Fibroblast of upper back skin (primary cell): ENCODE results near the gene RAB37.

Experiments used
- DNase-seq: peaks from one replicate; pipeline ENCODE4 v3.0.0-alpha.2; 2013

RAB37 gene, protein sequence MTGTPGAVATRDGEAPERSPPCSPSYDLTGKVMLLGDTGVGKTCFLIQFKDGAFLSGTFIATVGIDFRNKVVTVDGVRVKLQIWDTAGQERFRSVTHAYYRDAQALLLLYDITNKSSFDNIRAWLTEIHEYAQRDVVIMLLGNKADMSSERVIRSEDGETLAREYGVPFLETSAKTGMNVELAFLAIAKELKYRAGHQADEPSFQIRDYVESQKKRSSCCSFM

DNA sequence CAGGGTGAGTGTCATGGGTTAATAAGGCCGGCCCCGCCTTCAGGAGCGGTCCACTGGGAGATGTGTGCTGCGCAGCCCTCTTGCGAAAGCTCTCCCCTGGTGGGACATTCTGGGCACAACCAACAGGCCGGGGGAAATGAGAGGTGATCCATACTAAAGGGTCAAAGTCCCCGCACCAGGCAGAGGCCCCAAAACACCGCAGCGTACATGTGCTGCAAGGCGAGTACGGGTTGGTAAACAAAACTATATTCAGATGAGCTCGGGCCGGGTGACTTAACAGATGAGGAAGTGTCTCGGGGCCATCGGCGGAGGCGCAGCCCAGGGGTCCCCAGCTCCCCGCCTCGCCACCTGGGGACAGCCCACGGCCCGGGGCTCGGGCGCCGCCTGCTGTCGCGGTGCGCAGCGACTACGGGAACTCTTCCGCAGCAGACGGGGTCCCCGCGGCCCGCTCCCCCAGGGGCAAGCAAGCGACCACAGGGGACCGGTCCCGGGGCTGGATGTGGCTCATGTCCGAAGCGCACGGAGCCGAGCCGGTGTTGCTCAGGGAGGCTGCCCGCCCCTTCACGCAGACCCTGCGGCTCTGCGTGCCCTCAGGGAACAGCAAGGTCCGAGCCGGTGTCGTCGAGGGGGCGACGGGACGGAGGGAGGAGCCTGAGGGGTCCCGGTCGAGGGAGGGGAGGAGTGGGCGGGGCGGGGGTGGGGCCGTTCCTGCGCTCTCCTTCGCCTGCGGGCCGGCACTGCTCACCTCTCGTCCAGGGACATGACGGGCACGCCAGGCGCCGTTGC lies at the start of gene RAB37:
Gene RAB37, plus strand, starts transcription at position 744 of the 786 bp plus-strand sequence. Its CDS starts 17 bp downstream, at position 761.
- no peak for DNase-seq

DNA sequence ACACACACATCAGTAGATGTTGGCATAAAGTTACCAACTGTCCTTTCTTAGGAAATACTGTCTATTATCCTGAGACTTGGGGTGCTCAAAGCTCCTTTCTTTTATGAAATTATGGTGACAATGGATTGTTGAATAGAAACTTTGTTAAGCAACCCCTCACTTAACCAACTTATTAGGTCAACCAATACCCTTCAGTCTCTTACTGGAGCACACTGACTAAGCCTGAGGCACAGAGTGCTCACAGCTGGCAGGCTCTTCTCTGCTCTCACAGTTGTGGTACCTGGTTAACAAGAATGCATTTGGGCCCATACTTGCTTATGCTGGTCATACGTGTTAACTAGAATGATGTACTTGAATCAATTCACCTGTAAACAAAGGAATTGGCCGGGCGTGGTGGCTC lies 49.2 kb upstream of the RAB37 start:
- DNase-seq = no peak

DNA sequence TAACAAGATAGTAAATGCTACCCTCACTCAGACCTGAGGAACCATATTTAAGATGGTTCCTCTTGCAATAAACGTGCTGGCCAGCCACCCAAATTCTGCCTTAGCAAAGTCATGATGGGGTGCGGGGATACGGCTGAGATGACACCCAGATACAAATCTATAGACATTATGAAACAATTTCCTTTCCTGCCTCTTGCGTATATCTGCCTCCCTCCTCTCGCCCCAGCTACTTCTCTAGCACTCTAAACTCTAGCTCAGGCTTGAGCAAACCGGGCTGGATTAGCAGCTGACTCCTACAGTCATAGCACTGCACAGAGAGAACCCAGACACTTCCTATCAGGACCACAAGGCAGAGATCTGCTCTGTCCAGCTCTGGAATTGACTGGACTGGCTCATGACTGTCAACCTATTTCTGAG lies 46.6 kb upstream of the RAB37 start:
- no peak for DNase-seq

DNA sequence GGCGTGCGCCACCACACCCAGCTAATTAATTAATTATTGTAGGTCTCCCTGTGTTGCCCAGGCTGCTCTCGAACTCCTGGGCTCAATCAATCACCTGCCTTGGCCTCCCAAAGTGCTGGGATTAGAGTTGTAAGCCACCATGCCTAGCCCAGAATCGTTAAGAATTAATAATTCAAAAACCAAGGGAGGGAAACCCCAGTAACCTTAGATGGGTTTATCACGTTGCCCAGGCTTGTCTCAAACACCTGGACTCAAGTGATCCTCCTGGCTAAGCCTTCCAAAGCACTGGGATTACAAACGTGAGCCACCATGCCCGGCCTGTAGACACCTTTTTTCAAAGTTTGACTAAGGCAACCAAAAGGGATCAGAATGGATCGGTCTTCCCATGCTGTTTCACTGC lies 45.9 kb upstream of the RAB37 start:
- DNase-seq = no peak

DNA sequence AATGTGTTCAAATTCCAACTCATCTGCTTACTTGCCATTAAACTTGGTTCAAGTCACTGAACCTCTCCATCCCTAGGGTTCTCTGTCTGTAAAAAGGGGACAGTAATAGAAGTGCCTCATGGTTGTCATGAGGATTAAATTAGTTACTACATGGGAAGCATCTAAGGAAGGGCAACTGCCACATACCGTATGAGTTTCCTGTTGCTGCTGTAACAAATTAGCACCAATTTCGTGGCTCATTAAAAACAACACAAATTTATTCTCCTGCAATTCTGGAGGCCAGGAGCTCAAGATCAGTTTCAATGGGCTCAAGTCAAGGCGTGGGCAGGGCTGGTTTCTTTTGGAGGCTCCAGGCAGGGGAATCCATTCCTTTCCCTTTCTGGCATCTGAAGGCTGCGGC lies 43.0 kb upstream of the RAB37 start:
- DNase-seq = no peak

DNA sequence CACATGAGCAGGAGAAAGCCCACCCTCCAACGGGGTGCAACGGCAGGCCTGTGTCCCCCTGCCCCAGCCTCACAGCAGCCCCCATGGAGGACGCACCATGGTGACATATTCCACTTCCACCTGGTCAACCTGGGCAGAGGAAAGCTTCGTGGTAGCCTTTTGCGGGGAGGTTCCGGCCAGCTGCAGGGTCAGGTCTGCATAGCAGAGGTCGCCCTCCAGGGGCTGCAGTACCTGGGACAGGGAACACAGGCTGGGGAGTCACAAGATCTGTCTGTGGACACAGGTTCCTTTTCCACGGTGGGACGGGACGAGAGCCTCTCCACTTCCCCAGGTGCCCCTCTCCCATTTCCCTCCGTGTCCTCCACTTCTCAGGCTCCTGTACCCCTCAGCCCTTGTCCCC lies 41.4 kb upstream of the RAB37 start:
- no peak for DNase-seq

DNA sequence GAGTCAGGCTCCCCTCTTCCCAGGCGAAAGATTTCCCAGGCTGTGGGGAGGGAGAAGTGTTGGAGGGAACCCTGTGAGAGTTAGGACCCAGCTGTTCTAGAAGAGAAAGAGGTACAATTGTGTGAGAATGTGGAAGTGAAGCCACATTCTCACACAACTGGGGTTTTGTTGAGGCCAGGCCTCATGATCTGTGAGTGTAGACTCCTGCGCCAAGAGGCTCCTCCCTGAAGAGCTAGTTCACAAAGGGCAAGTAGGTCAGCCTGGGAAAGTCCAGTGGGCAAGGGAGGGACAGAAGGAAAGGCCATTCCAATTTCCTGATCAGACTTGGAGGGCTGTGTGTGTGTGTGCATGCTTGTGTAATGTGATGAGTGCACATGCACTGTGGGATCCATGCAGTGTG lies 39.5 kb upstream of the RAB37 start:
- DNase-seq = no peak

DNA sequence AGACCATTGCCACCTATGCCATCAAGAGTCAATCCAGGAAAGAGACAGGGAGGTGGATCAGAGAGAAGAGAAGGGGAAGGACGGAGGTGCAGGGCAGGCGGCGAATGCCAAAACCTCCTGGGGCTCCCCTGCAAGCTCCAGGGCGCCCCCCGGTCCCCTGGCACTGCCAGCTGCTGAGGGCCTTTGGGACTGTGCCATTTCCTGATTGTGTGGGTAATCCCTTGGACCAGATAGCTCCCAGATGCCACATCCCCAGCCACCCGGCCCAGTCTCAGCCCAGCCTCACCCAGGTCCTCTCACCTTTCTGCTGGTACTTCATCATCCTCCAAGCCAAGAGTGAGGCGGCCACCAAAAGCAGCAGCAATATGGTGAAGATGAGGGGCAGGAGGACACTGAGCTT lies 39.0 kb upstream of the RAB37 start:
- DNase-seq = no peak

DNA sequence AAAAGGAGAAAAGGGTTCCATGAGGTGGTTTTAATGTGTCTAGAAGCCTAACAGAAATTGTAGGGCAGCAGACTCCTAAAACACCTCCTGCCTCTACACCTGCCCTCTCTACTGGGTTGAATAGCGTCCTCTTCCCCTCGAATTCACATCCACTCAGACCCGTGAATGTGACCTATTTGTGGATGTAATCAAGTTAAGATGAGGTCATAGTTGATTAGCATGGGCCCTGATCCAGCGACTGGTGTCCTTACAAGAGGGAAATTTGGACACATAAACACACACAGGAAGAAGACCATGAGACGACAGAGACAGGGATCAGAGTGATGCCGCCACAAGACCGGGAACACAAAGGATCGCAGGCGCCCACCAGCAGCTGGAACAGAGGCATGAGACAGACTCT lies 37.8 kb upstream of the RAB37 start:
- no peak for DNase-seq

DNA sequence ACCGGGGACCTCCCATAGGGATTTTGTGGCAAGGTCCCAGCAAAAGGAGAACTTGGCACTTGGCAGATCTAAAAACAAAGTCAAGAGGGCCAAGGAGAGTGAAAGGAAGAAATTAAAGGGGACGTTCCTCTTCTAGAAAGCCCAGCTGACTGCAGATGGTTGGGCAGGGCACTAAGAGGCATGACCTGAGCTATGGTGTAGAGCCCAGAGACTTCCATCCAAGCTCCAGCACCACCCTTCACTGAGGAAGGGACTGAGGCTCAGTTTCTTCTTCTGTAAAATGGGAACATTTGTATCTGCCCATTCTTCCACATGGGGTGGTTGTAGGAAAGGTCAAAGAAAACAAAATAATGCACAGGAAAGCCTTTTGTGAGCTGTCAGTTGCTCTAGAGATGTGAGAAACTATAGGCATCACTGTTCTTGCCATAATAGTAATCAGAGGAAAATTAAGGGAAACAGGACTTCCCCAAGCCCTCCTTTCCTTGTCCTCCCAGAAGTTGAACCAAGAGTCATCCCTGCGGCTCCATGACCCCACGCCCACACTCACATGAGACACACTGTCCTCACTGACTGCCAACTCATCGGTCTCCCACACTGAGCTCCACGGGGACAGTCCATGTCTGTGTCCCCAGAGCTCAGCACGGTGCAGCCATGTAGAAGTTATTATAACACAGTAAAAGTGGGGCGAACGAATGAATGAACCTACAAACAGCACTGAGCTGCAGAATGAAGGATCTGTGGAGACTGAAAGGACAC lies 34.8 kb upstream of the RAB37 start:
- no peak for DNase-seq

DNA sequence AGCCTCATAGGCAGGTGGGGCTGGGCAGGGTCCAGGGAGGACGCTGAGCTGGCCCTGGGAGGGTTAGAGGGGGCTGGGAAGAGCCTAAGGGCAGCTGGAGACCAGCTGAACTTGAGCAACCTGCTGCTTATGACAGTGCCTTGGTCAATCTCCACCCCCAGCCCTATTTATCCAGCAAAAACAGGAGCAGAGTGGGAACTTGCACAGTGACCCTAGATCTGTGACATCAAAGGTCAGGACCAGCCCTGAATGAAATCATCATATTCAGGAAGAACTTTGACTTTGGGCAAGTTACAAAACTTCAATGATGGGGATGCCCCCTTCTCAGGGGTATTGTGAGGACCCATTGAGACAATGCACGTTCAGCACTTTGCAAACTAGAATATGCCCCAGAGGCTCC lies 33.7 kb upstream of the RAB37 start:
- no peak for DNase-seq

DNA sequence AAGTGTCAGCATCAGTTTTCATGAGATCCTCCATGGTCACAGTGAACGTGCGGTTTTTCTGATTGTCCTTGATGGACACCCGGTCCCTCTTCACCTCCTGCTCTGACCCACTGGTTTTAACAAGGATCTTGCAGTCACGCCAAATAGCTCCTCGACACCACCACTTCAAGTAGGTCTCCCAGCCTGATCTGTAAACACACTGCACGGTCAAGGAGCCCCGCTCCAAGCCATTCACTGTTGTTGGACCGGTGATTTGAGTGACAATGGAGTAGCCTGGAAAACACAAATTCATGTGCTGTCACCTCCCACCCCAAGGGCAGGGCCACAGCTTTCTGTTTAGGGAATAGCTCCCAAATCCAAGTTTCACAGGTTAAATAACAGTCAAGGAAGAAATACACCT lies 32.5 kb upstream of the RAB37 start:
- DNase-seq = no peak

DNA sequence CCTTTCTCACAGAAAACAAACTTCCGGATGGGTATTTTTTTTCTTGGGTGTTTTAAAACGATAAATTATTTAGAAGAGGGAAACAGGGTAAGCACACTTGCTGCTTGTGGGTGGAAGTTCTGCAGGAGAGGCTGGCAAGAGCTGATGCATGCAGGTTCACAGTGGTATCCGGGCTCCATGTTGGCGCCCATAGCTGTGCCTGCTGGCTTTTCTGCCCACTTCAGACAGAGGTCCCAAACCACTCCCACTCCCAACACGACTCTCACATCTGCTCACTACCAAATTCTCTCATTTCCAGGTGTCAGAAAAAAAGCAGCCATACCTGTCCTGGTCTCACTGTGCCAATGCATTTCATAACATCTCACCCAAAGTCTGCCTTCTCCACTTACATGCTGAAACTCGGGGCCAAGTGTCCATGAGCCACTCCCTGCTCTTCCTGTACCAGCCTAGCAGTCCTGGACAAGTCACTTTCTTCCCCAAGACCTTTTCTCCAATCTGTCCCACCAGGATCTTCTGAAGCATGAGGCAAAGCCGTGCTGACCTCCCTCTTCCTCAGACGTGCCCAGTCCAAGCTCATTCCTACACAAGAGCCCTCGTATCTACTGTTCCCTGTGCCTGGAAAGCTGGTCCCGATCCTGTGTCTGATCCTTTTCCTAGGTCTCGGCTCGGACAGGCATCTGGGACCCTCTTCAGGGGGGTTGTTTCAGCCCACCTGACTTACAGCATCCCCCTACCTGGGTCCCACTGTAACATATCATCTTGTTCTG lies 25.8 kb upstream of the RAB37 start:
- no peak for DNase-seq

DNA sequence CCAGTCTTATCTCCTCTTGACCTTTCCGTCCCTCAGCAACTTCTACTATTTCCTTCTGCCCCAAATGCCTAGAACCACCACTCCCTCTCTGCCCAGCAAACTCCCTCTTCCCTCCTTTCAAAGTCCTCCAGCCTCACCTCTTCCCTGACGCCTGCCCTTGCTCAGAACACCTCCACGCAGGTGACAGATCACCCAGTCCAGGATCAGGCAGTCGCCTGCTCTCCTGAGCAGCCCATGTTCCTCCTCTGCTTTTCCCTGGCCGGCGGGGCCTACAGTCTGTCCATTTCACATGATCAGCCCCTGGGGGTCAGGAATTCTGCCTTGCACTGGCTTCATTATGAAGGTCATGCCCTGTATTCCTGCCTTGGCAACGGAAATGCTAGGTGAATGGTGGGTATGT lies 24.8 kb upstream of the RAB37 start:
- DNase-seq = no peak

DNA sequence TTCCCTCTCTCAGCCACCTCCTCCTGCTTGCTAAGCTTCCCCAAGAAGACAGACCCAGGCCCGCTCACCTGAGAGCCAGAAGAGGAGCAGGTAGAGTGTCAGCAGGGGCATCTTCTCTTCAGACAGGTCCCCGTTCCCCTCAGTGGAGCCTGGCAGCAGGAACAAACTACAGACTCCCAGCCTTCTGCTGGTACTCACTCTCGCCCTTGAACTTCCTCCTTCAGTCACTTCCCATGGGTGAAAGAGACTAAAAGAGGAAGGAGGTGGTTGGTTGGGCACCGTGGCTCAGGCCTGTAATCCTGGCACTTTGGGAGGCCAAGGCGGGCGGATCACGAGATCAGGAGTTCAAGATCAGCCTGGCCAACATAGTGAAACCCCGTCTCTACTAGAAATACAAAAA lies 24.3 kb upstream of the RAB37 start, which contains the start of gene CD300LF:
Gene CD300LF, minus strand, starts transcription at position 168 of the 400 bp plus-strand sequence. Its CDS starts 57 bp downstream, at position 111.
- DNase-seq = no peak

DNA sequence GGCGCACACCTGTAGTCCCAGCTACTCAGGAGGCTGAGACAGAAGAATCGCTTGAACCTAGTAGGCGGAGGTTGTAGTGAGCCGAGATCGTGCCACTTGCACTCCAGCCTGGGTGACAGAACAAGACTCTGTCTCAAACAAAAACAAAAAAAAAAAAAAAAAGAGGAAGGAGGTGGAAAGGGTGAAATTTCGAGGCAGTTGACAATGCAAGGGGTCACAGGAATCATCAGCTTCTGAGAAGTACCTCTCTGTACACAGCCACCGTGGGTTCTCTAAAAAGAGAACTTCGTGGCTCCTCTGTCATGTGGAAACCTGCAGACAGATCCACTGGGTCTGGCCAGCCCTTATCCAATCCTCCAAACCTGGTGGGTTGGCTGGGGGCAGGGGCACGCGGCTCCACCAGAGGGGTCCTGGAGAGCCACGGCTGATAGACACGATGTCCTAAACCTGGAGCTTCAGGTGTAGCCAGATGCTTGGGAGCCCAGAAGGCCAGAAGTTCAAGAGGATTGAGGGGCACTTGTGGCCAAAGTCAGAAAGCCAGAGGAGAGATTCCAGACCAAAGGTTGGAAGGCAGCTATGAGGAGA lies 23.8 kb upstream of the RAB37 start:
- no peak for DNase-seq

DNA sequence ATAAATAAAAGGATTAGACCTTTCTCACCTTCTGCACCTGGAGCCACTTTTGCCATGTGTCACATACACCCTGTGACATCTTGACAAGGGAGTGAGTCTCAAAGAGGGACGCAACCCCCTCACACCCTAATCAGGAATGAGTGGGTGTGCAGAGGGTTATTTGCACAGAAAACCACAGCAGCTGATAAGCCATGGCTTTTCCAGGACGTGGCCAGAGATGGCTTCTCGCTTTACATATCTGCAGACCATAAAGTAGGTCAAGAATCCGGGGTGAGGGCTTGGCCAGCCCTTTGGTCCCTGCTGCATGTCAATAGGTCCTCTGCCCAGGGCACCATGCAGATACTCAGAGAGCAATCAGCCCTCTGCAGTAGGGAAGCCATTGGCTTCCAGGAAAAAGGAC lies 21.9 kb upstream of the RAB37 start:
- DNase-seq = no peak

DNA sequence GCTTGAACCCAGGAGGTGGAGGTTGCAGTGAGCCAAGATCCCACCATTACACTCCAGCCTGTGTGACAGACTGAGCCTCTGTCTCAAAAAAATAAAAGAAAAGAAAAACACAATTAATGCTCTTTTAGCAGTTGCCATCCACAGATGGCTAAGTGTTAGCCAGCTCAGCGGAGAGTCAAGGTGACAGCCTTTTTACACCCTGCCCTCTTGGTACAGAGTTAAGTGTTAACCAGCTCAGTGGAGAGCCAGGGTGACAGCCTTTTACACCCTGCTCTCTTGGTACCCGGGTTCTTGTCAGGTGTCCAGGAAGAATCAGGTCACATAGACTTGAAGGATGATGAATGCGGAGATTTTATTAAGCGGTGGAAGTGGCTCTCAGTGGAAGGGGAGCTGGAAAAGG lies 16.6 kb upstream of the RAB37 start:
- no peak for DNase-seq

DNA sequence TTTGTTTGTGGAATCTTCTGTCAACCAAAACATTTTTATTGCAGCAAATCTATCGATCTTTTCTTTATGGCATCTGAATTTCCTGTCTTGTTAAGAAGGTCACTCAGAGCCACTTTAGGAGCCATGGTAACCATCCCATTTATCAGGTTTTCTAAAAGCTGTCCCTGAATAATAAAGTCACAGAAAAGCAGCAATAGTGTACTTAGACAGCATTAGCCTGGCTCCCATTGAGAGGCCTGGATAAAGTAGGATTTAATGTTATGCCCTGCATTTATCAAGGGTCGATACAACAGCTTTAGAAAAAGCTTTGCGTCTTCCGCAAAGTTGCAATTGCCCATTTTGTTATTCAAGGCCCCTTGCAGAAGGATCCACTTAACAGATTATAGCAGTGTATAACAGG lies 14.3 kb upstream of the RAB37 start:
- DNase-seq = no peak

DNA sequence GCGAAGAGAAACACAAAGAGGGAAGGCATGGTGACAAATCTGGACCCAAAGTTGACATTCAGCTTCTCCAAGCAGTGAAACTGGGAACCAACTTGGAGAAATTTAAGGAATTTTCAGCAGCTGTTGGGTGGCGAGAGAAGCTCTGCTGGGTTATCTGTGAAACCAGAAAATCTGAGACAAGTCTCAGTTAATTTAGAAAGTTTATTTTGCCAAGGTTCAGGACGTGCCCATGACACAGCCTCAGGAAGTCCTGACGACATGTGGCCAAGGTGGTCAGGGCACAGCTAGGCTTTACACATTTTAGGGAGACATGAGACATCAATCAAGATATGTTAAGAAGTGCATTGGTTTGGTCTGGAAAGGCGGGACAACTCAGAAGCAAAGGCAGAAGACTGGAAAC lies 13.2 kb upstream of the RAB37 start:
- no peak for DNase-seq

DNA sequence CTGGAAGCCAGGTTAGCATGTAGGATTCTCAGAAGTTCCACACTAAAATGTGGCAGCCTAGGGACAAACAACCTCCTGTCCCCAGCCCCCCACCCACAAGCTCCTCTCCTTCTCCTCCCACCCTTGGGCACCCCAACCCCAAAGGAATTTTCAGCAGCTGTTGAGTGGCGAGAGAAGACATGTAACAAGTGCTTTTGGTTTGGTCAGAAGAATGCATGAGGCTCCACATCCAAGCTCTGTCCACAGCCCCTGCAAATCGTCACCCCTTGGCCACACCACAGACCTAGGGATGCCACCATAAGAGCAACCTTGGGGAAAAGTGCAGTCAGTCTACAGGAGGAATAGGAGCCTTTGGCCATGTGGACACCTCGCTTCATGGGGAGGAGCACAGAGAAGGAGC lies 11.9 kb upstream of the RAB37 start:
- DNase-seq = no peak

DNA sequence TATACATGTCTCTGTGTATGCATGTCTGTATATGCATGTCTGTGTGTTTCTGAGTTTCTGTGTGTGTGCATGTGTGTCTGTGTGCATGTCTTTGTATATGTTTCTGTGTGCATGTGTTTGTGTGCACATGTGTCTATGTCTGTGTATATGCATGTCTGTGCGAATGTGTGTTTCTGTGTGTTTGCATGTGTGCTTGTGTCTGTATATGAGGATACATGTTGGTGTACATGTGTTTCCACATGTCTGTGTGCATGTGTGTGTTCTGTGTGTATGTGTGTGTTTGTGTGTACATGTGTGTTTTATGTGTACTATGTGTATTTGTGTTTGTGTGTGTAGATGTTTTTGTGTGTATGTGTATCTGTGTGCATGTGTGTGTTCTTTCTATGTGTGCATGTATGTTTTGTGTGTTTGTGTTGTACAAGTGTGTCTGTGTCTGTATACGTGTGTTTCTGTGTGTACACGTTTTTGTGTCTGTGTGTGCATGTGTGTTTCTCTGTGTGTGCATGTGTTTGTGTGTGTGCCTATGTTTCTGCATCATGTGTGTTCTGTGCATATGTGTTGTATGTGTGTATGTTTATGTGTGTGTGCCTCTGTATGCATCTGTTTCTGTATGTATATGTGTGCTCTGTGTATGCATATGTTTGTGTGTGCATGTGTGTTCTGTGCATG lies 8.9 kb upstream of the RAB37 start:
- DNase-seq = no peak
